H1 (cell line): ENCODE results near the gene EML1. TPM values are rescaled to one million over a fixed set of nuclear protein-coding genes. Genes with fewer than 3 reads are reported as not detected.

Experiments used
- CTCF ChIA-PET: fragments of 300-600 bp; sonication (Branson Sonifier 250); formaldehyde crosslinking; loops from one replicate; lab custom pipeline; 2021; ENCODE audit not compliant: partially characterized antibody; lab: Charles Lee
- POLR2A ChIA-PET: fragments of 300-600 bp; sonication (Branson Sonifier 250); formaldehyde crosslinking; loops from one replicate; lab custom pipeline; 2021; ENCODE audit warnings: inconsistent platforms; ENCODE audit not compliant: partially characterized antibody; lab: Charles Lee
- DNase-seq, 2 experiments: peaks; one replicate each; pipeline versions ENCODE4 v3.0.0 to v3.0.0-alpha.2; 2010 to 2022; ENCODE audit warnings: low spot score in 2 of 2, low read depth in 1 of 2, mixed read lengths in 1 of 2
- FAIRE-seq: peaks from 2 replicates; lab custom pipeline; 2011; peaks lifted over from hg19 to GRCh38; lab: Jason Lieb, UNC
- H2AFZ ChIP-seq: 2 replicates; pipeline ENCODE4 v1.8.1; 2012; ENCODE audit warnings: low read length, inconsistent platforms
- H2AK5ac ChIP-seq: 2 replicates; pipeline ENCODE4 v1.6.1; 2013; ENCODE audit warnings: low read depth, low read length
- H2BK120ac ChIP-seq: replicated peaks from 2 replicates; pipeline ENCODE3; 2013; ENCODE audit warnings: low read depth, low read length, inconsistent platforms
- H2BK12ac ChIP-seq: 2 replicates; pipeline ENCODE4 v1.6.1; 2013; ENCODE audit warnings: low read depth, low read length
- H2BK15ac ChIP-seq: 2 replicates; pipeline ENCODE4 v1.6.1; 2013; ENCODE audit warnings: low read length
- H2BK20ac ChIP-seq: 2 replicates; pipeline ENCODE4 v1.6.1; 2013; ENCODE audit warnings: low read length
- H2BK5ac ChIP-seq: 2 replicates; pipeline ENCODE4 v1.6.1; 2013; ENCODE audit warnings: low read depth, low read length
- H3K14ac ChIP-seq: 2 replicates; pipeline ENCODE4 v1.6.1; 2013; ENCODE audit warnings: inconsistent platforms; ENCODE audit not compliant: insufficient read length
- H3K18ac ChIP-seq: 2 replicates; pipeline ENCODE4 v1.6.1; 2013; ENCODE audit warnings: low read length; ENCODE audit errors: extremely low read depth
- H3K23ac ChIP-seq: 2 replicates; pipeline ENCODE4 v1.6.1; 2013; ENCODE audit warnings: inconsistent platforms; ENCODE audit not compliant: insufficient read length
- H3K23me2 ChIP-seq: 2 replicates; pipeline ENCODE4 v1.6.1; 2013; ENCODE audit warnings: low read depth, low read length
- H3K27ac ChIP-seq: 2 replicates; pipeline ENCODE4 v1.6.1; 2011; ENCODE audit warnings: low read depth, low read length, inconsistent platforms
- H3K27me3 ChIP-seq, 4 experiments: replicated peaks in 1 of 4; 1 replicate in 1 of 4; 2 replicates in 3 of 4; pipeline versions ENCODE4 v1.6.1 to v1.8.1; 2011 to 2013; ENCODE audit warnings: low read length in 3 of 4, mild to moderate bottlenecking in 3 of 4, inconsistent platforms in 2 of 4, mixed read lengths in 2 of 4, moderate library complexity in 1 of 4; ENCODE audit not compliant: control insufficient read depth in 3 of 4, insufficient read depth in 3 of 4; ENCODE audit errors: extremely low read depth in 1 of 4
- H3K36me3 ChIP-seq, 4 experiments: 2 replicates each; pipeline versions ENCODE4 v1.6.1 to v1.8.1; 2011 to 2013; ENCODE audit warnings: mild to moderate bottlenecking in 4 of 4, low read length in 3 of 4, moderate library complexity in 2 of 4, control low read depth in 1 of 4, inconsistent platforms in 1 of 4; ENCODE audit not compliant: insufficient read depth in 4 of 4, control insufficient read depth in 2 of 4
- H3K4ac ChIP-seq: replicated peaks from 2 replicates; pipeline ENCODE3; 2013; ENCODE audit warnings: low read length, low read depth, mixed read lengths, inconsistent platforms; ENCODE audit not compliant: insufficient read length
- H3K4me1 ChIP-seq, 4 experiments: replicated peaks in 1 of 4; 1 replicate in 1 of 4; 2 replicates in 3 of 4; pipeline versions ENCODE4 v1.6.1 to v1.8.1; 2011 to 2013; ENCODE audit warnings: low read length in 3 of 4, inconsistent platforms in 2 of 4, mixed read lengths in 1 of 4; ENCODE audit not compliant: insufficient read depth in 4 of 4, control insufficient read depth in 3 of 4
- H3K4me2 ChIP-seq, 2 experiments: 2 replicates each; pipeline versions ENCODE4 v1.6.1 to v1.8.1; 2011 to 2013; ENCODE audit warnings: low read depth in 2 of 2, low read length in 2 of 2, control low read depth in 1 of 2, inconsistent platforms in 1 of 2, mild to moderate bottlenecking in 1 of 2; ENCODE audit not compliant: insufficient read depth in 1 of 2
- H3K4me3 ChIP-seq, 4 experiments: fragments of 200-600, 300-600 bp in 1 of 4; sonication (generic), shearing (Covaris generic), sonication (Bioruptor Twin) in 1 of 4; 2 replicates each; pipeline versions ENCODE4 v1.5.1 to v1.8.1; 2011 to 2016; ENCODE audit warnings: low read length in 4 of 4, low read depth in 3 of 4, control low read depth in 2 of 4, inconsistent platforms in 2 of 4, mild to moderate bottlenecking in 2 of 4, mixed read lengths in 1 of 4, moderate library complexity in 1 of 4; ENCODE audit not compliant: insufficient read depth in 2 of 4; ENCODE audit errors: extremely low read depth in 1 of 4
- H3K56ac ChIP-seq: replicated peaks from 2 replicates; pipeline ENCODE3; 2013; ENCODE audit warnings: low read depth, mild to moderate bottlenecking, mixed read lengths, low read length, inconsistent platforms; ENCODE audit not compliant: insufficient read length
- H3K79me1 ChIP-seq: 2 replicates; pipeline ENCODE4 v1.6.1; 2013; ENCODE audit warnings: low read depth, low read length, control low read depth
- H3K79me2 ChIP-seq, 2 experiments: 2 replicates each; pipeline versions ENCODE4 v1.6.1 to v1.8.1; 2012 to 2013; ENCODE audit warnings: low read length in 2 of 2, mild to moderate bottlenecking in 2 of 2, inconsistent platforms in 1 of 2; ENCODE audit not compliant: insufficient read depth in 2 of 2, control insufficient read depth in 1 of 2
- H3K9ac ChIP-seq, 4 experiments: replicated peaks in 1 of 4; 1 replicate in 1 of 4; 2 replicates in 3 of 4; pipeline versions ENCODE4 v1.6.1 to v1.8.1; 2011 to 2013; ENCODE audit warnings: low read depth in 3 of 4, low read length in 3 of 4, control low read depth in 2 of 4, mild to moderate bottlenecking in 2 of 4, moderate library complexity in 2 of 4, inconsistent platforms in 1 of 4; ENCODE audit errors: extremely low read depth in 1 of 4
- H3K9me3 ChIP-seq, 2 experiments: 2 replicates each; pipeline versions ENCODE4 v1.6.1 to v1.8.1; 2012 to 2013; ENCODE audit warnings: mild to moderate bottlenecking in 2 of 2, moderate library complexity in 2 of 2, control low read depth in 1 of 2, inconsistent platforms in 1 of 2, low read depth in 1 of 2, low read length in 1 of 2, mixed read lengths in 1 of 2; ENCODE audit not compliant: insufficient read depth in 2 of 2
- H4K20me1 ChIP-seq, 2 experiments: replicated peaks in 1 of 2; 2 replicates each; pipeline versions ENCODE3 to v1.8.1; 2011 to 2013; ENCODE audit warnings: inconsistent platforms in 2 of 2, low read length in 2 of 2, mild to moderate bottlenecking in 1 of 2; ENCODE audit not compliant: insufficient read depth in 2 of 2, control insufficient read depth in 1 of 2
- H4K5ac ChIP-seq: 2 replicates; pipeline ENCODE4 v1.6.1; 2013; ENCODE audit warnings: low read length, low read depth, mixed read lengths, inconsistent platforms; ENCODE audit not compliant: insufficient read length
- H4K8ac ChIP-seq: 2 replicates; pipeline ENCODE4 v1.8.0; 2013; ENCODE audit warnings: mild to moderate bottlenecking, moderate library complexity, low read length, inconsistent platforms; ENCODE audit not compliant: insufficient read depth; ENCODE audit errors: extremely low read depth
- H4K91ac ChIP-seq: replicated peaks from 2 replicates; pipeline ENCODE3; 2013; ENCODE audit warnings: low read length, mixed read lengths, inconsistent platforms; ENCODE audit not compliant: insufficient read length
- KDM4A ChIP-seq: IDR thresholded peaks from one replicate; pipeline ENCODE4 v1.7.1; 2012; ENCODE audit warnings: low read depth, mild to moderate bottlenecking, moderate library complexity, low read length, inconsistent platforms; ENCODE audit not compliant: severe bottlenecking
- MAFK ChIP-seq: IDR thresholded peaks from 2 replicates; pipeline ENCODE4 v1.6.1; 2012; ENCODE audit warnings: low read depth, mild to moderate bottlenecking, improper control_type of control experiment, low read length
- POU5F1 ChIP-seq: IDR thresholded peaks from 2 replicates; pipeline ENCODE4 v1.6.1; 2011; ENCODE audit warnings: low read depth, mild to moderate bottlenecking, low read length, moderate library complexity
- RFX5 ChIP-seq: IDR thresholded peaks from 2 replicates; pipeline ENCODE4 v1.6.1; 2011; ENCODE audit warnings: low read depth, low read length, improper control_type of control experiment, borderline replicate concordance
- SRF ChIP-seq: IDR thresholded peaks from 2 replicates; pipeline ENCODE4 v1.6.1; 2011; ENCODE audit warnings: mild to moderate bottlenecking, low read depth, low read length, moderate library complexity
- SUZ12 ChIP-seq: fragments of 200-600 bp; sonication (generic); IDR thresholded peaks from 2 replicates; pipeline ENCODE4 v1.6.1; 2012; ENCODE audit warnings: mild to moderate bottlenecking, inconsistent platforms, low read length, moderate library complexity, mixed read lengths
- TBP ChIP-seq: IDR thresholded peaks from 2 replicates; pipeline ENCODE4 v1.6.1; 2011; ENCODE audit warnings: low read depth, low read length, improper control_type of control experiment
- TEAD4 ChIP-seq: IDR thresholded peaks from 2 replicates; pipeline ENCODE4 v1.6.1; 2012; ENCODE audit warnings: low read depth, low read length, inconsistent platforms, mixed read lengths
- WGBS, 2 experiments: shearing (Covaris generic) in 1 of 2; methylation state at CpG; one replicate each; pipeline versions ENCODE4 v1.1.6 to v1.1.7; 2013 to 2015; ENCODE audit warnings: low lambda C conversion rate in 2 of 2, mixed read lengths in 2 of 2, inconsistent platforms in 1 of 2, low coverage in 1 of 2, missing lambda C conversion rate in 1 of 2; ENCODE audit not compliant: insufficient replicate concordance in 2 of 2, insufficient coverage in 1 of 2, insufficient read length in 1 of 2; ENCODE audit errors: extremely low coverage in 1 of 2, missing lambda C conversion rate in 1 of 2; 5-methylcytosine and 5-hydroxymethylcytosine counted together
- polyA plus RNA-seq, 7 experiments: library from polyadenylated mRNA; depleted of rRNA in 3 of 7; stranded (reverse) in 5 of 7; unstranded in 2 of 7; fragments of >200 nt in 5 of 7; fragments of 200-250 nt in 2 of 7; gene quantifications; 1 replicate in 5 of 7; 2 replicates in 1 of 7; 4 replicates in 1 of 7; pipeline versions ENCODE4 v1.2.1 to v1.2.3, GENCODE V29; 2011 to 2013; ENCODE audit warnings: missing spikeins in 2 of 7, mixed read lengths in 2 of 7
- total RNA-seq: library from RNA; stranded (reverse); fragmentation: NEBNext Ultra II Directional; extraction: Animal tissue kit (Norgen Biotek cat#: 25700); gene quantifications from 2 replicates; pipeline ENCODE4 v1.2.1, GENCODE V29; 2021
- TF ChIP-seq, protein P1 (sequence below): IDR thresholded peaks from 2 replicates; pipeline ENCODE4 v1.6.1; 2011; ENCODE audit warnings: low read length, improper control_type of control experiment

Gene EML1
- total and polyA plus RNA-seq, 2 of the 8 experiments (the other 6 are each of a cell fraction or from before 2014, with no cell fraction given): 11.1 to 24.7 TPM

DNA sequence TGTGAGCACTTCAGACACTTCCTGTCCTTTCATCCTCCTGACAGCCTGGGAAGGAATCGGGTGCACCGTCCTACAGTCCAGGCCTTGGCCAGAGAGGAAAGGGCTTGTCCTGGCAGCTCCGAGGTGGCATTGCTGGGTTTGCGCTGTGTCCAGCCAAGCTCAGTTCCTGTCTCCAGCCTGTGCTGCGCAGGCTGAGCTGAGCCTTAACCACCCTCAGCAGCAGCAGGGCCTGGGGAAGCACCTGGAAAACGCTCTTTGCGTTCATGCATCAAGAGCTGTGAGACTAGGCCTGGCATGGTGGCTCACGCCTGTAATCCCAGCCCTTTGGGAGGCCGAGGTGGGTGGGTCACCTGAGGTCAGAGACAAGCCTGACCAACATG, 33.7 kb upstream of the EML1 start:
- no peak overlapping the region for H4K5ac ChIP-seq
- no peak for FAIRE-seq
- H3K18ac ChIP-seq: no peak overlapping the region
- H2AFZ ChIP-seq: no peak overlapping the region
- ChIA-PET POLR2A (interaction anchor here (0.9 kb wide), 1 partner anchor 10 kb away, joined by 3 read pairs; no protein-coding TSS in a partner anchor), CTCF (interaction anchor here (0.8 to 2.4 kb wide), 7 partner anchors 10 to 136 kb away, joined by 3 to 10 read pairs (median 4); no protein-coding TSS in a partner anchor)
- no peak overlapping the region for H4K8ac ChIP-seq
- H3K23ac ChIP-seq: no peak overlapping the region
- H3K79me2 ChIP-seq: no peaks in the 10 kb centered on the region
- peaks cover 0 to 16% (median 7%) of the 10 kb centered on the region in 4 experiments; a peak in 6 of 7 replicates for H3K4me1 ChIP-seq
- DNase-seq: no peak
- no peak overlapping the region for H3K14ac ChIP-seq
- no peak overlapping the region for H2BK120ac ChIP-seq
- no peak overlapping the region for H2AK5ac ChIP-seq
- no peak overlapping the region for H4K91ac ChIP-seq
- H3K56ac ChIP-seq: no peak overlapping the region
- H2BK15ac ChIP-seq: 0 out of 2 replicates have a peak overlapping the region, but pooled peaks have one; percentile 6
- WGBS, 2 experiments: 93% methylated on average over 9 of the region's 9 CpGs; no CpG with 5 or more reads in 1 of the 2 experiments
- H4K20me1 ChIP-seq: no peaks in the 10 kb centered on the region
- no peak overlapping the region for H3K9ac ChIP-seq
- H2BK12ac ChIP-seq: peak overlapping the region; percentile 77; the same call in 1 of the 2 replicates
- 0 out of 2 replicates have a peak overlapping the region, but pooled peaks have one; percentile 18 for H2BK5ac ChIP-seq
- no peak overlapping the region for H3K4ac ChIP-seq
- H3K36me3 ChIP-seq: no peaks in the 10 kb centered on the region
- no peak overlapping the region for H2BK20ac ChIP-seq
- H3K27ac ChIP-seq: no peak overlapping the region
- no peak overlapping the region for H3K4me3 ChIP-seq
- H3K4me2 ChIP-seq: no peak overlapping the region
- no peaks in the 10 kb centered on the region for H3K27me3 ChIP-seq
- H3K9me3 ChIP-seq: no peaks in the 10 kb centered on the region
- no peaks in the 10 kb centered on the region for H3K23me2 ChIP-seq
- no peaks in the 10 kb centered on the region for H3K79me1 ChIP-seq
- no peak for TF ChIP-seq MAFK
- TF ChIP-seq, protein P1, sequence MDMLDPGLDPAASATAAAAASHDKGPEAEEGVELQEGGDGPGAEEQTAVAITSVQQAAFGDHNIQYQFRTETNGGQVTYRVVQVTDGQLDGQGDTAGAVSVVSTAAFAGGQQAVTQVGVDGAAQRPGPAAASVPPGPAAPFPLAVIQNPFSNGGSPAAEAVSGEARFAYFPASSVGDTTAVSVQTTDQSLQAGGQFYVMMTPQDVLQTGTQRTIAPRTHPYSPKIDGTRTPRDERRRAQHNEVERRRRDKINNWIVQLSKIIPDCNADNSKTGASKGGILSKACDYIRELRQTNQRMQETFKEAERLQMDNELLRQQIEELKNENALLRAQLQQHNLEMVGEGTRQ: no peak
- no peak for TF ChIP-seq TBP
- TF ChIP-seq RFX5: no peak
- TF ChIP-seq POU5F1: no peak
- TF ChIP-seq TEAD4: no peak
- no peak for TF ChIP-seq KDM4A
- no peak for TF ChIP-seq SRF
- TF ChIP-seq SUZ12: no peak
